ENCODE measurements around the gene GJB3.

Gene GJB3

GRCh38 chr1:34776911-34777310 is 4.1 kb upstream of the GJB3 start:
- TF ChIP-seq REST (IDR thresholded peaks at IDR 0.05; ENCODE audit: low read depth) (no peak), TEAD4 (IDR thresholded peaks at IDR 0.05) (no peak), TCF12 (IDR thresholded peaks at IDR 0.05; ENCODE audit: low read depth) (no peak), RAD21 (IDR thresholded peaks at IDR 0.05; ENCODE audit: low read depth) (no peak), CREB1 (IDR thresholded peaks at IDR 0.05; ENCODE audit: low read depth) (no peak), USF1 (IDR thresholded peaks at IDR 0.05) (no peak), CEBPB (IDR thresholded peaks at IDR 0.05) (no peak), EP300 (IDR thresholded peaks at IDR 0.05; ENCODE audit: borderline replicate concordance) (no peak), FOXM1 (IDR thresholded peaks at IDR 0.05; ENCODE audit: borderline replicate concordance, low read depth) (no peak), TAF1 (IDR thresholded peaks at IDR 0.05; ENCODE audit: low read depth) (no peak), NFIC (IDR thresholded peaks at IDR 0.05) (no peak), YY1 (IDR thresholded peaks at IDR 0.05; ENCODE audit: low read depth) (no peak)

GRCh38 chr1:34777519-34778321 is 3.3 kb upstream of the GJB3 start:
- TF ChIP-seq EP300 (IDR thresholded peaks at IDR 0.05; ENCODE audit: borderline replicate concordance), result no peak
- no peak for TF ChIP-seq CEBPB (IDR thresholded peaks at IDR 0.05)
- no peak for TF ChIP-seq RAD21 (IDR thresholded peaks at IDR 0.05; ENCODE audit: low read depth)
- TF ChIP-seq CREB1 (IDR thresholded peaks at IDR 0.05; ENCODE audit: low read depth), result no peak
- no peak for TF ChIP-seq TCF12 (IDR thresholded peaks at IDR 0.05; ENCODE audit: low read depth)
- no peak for TF ChIP-seq TAF1 (IDR thresholded peaks at IDR 0.05; ENCODE audit: low read depth)
- no peak for TF ChIP-seq USF1 (IDR thresholded peaks at IDR 0.05)
- TF ChIP-seq ZBTB7A (IDR thresholded peaks at IDR 0.05; ENCODE audit: low read depth), result no peak
- no peak for TF ChIP-seq MAX (IDR thresholded peaks at IDR 0.05)
- no peak for TF ChIP-seq EGR1 (IDR thresholded peaks at IDR 0.05)
- no peak for TF ChIP-seq FOXM1 (IDR thresholded peaks at IDR 0.05; ENCODE audit: borderline replicate concordance, low read depth)
- TF ChIP-seq REST (IDR thresholded peaks at IDR 0.05; ENCODE audit: low read depth), result no peak
- TF ChIP-seq TEAD4 (IDR thresholded peaks at IDR 0.05), result no peak
- no peak for TF ChIP-seq NFIC (IDR thresholded peaks at IDR 0.05)
- no peak for TF ChIP-seq YY1 (IDR thresholded peaks at IDR 0.05; ENCODE audit: low read depth)

GRCh38 chr1:34778381-34778780 is 2.6 kb upstream of the GJB3 start:
- no peak for TF ChIP-seq CREB1 (IDR thresholded peaks at IDR 0.05; ENCODE audit: low read depth)

GRCh38 chr1:34779005-34779404 is 2.0 kb upstream of the GJB3 start:
- TF ChIP-seq TCF12 (IDR thresholded peaks at IDR 0.05; ENCODE audit: low read depth) (no peak), YY1 (IDR thresholded peaks at IDR 0.05; ENCODE audit: low read depth) (no peak), EP300 (IDR thresholded peaks at IDR 0.05; ENCODE audit: borderline replicate concordance) (no peak), EGR1 (IDR thresholded peaks at IDR 0.05) (no peak), ZBTB7A (IDR thresholded peaks at IDR 0.05; ENCODE audit: low read depth) (no peak), NFIC (IDR thresholded peaks at IDR 0.05) (no peak), CREB1 (IDR thresholded peaks at IDR 0.05; ENCODE audit: low read depth) (no peak), REST (IDR thresholded peaks at IDR 0.05; ENCODE audit: low read depth) (no peak), USF1 (IDR thresholded peaks at IDR 0.05) (no peak), FOXM1 (IDR thresholded peaks at IDR 0.05; ENCODE audit: borderline replicate concordance, low read depth) (no peak), TAF1 (IDR thresholded peaks at IDR 0.05; ENCODE audit: low read depth) (no peak), MAX (IDR thresholded peaks at IDR 0.05) (no peak), RAD21 (IDR thresholded peaks at IDR 0.05; ENCODE audit: low read depth) (no peak), CEBPB (IDR thresholded peaks at IDR 0.05) (no peak), TEAD4 (IDR thresholded peaks at IDR 0.05) (no peak)
